Naive thymus-derived CD4-positive, alpha-beta T cell (primary cell): ENCODE measurements around the gene ITGBL1. TPM values are rescaled to one million over a fixed set of nuclear protein-coding genes. Genes with fewer than 3 reads are reported as not detected.

Source experiments
- ATAC-seq: fragments of 150-1000 bp; cut with Tn5 transposase; 2 replicates; pipeline ENCODE4 v1.10.0; 2021; ENCODE audit warnings: mild to moderate bottlenecking, moderate library complexity
- CTCF ChIA-PET: fragments of 350-600 bp; sonication (Branson Sonifier 250); formaldehyde crosslinking; loops from one replicate; lab custom pipeline; 2021; ENCODE audit warnings: antibody characterized with exemption; lab: Charles Lee
- POLR2A ChIA-PET: fragments of 350-600 bp; sonication (Branson Sonifier 250); formaldehyde crosslinking; loops from one replicate; lab custom pipeline; 2021; ENCODE audit warnings: antibody characterized with exemption, inconsistent platforms; lab: Charles Lee
- DNase-seq, 9 donors: peaks; one replicate each; pipeline versions ENCODE4 v3.0.0 to v3.0.0-alpha.2; 2020 to 2022; ENCODE audit warnings: mixed read lengths in 1 of 9
- H3K27ac ChIP-seq: one replicate; pipeline ENCODE4 v1.7.0; 2013; ENCODE audit warnings: mild to moderate bottlenecking, low read depth, low read length, moderate library complexity
- H3K27me3 ChIP-seq, 2 donors: one replicate each; pipeline ENCODE4 v1.7.0; 2013; ENCODE audit warnings: low read length in 2 of 2, mild to moderate bottlenecking in 2 of 2, moderate library complexity in 2 of 2; ENCODE audit not compliant: control insufficient read depth in 2 of 2, insufficient read depth in 2 of 2
- H3K36me3 ChIP-seq, 3 experiments: 1 replicate in 2 of 3; 2 replicates in 1 of 3; pipeline ENCODE4 v1.7.0; 2013; ENCODE audit warnings: low read length in 3 of 3, mild to moderate bottlenecking in 3 of 3, moderate library complexity in 1 of 3; ENCODE audit not compliant: insufficient read depth in 3 of 3, control insufficient read depth in 2 of 3
- H3K4me1 ChIP-seq, 2 donors: one replicate each; pipeline ENCODE4 v1.7.0; 2013; ENCODE audit warnings: low read length in 2 of 2, mild to moderate bottlenecking in 2 of 2, moderate library complexity in 1 of 2; ENCODE audit not compliant: control insufficient read depth in 2 of 2, insufficient read depth in 2 of 2
- H3K4me3 ChIP-seq: 2 replicates; pipeline ENCODE4 v1.7.0; 2013; ENCODE audit warnings: mild to moderate bottlenecking, low read length
- H3K9me3 ChIP-seq, 3 experiments: 1 replicate in 2 of 3; 2 replicates in 1 of 3; pipeline ENCODE4 v1.7.0; 2013; ENCODE audit warnings: low read length in 3 of 3; ENCODE audit not compliant: control insufficient read depth in 2 of 3
- H3K27ac Mint-ChIP-seq, 9 donors: one replicate each; pipeline ENCODE4 v1.8.0; 2020 to 2022; ENCODE audit warnings: mixed read lengths in 9 of 9, mild to moderate bottlenecking in 8 of 9, moderate library complexity in 5 of 9, inconsistent platforms in 2 of 9
- H3K27me3 Mint-ChIP-seq, 5 donors: one replicate each; pipeline ENCODE4 v1.8.0; 2021 to 2022; ENCODE audit warnings: mixed read lengths in 5 of 5, mild to moderate bottlenecking in 1 of 5
- H3K36me3 Mint-ChIP-seq, 5 donors: one replicate each; pipeline ENCODE4 v1.8.0; 2020 to 2022; ENCODE audit warnings: mixed read lengths in 5 of 5, mild to moderate bottlenecking in 3 of 5, inconsistent platforms in 1 of 5
- H3K4me1 Mint-ChIP-seq, 7 donors: one replicate each; pipeline ENCODE4 v1.8.0; 2020 to 2022; ENCODE audit warnings: mixed read lengths in 7 of 7, mild to moderate bottlenecking in 3 of 7, inconsistent platforms in 1 of 7
- H3K4me3 Mint-ChIP-seq, 10 donors: one replicate each; pipeline ENCODE4 v1.8.0; 2020 to 2022; ENCODE audit warnings: mild to moderate bottlenecking in 10 of 10, mixed read lengths in 10 of 10, moderate library complexity in 6 of 10, inconsistent platforms in 2 of 10
- H3K9me3 Mint-ChIP-seq, 11 donors: one replicate each; pipeline ENCODE4 v1.8.0; 2020 to 2022; ENCODE audit warnings: mixed read lengths in 11 of 11, mild to moderate bottlenecking in 4 of 11, inconsistent platforms in 1 of 11, moderate library complexity in 1 of 11
- intact Hi-C, 2 donors: fragments of 100-400 bp; cut with micrococcal nuclease; formaldehyde crosslinking; loops; one replicate each; pipeline ENCODE4 v1.15.1; 2023
- polyA plus RNA-seq, 2 donors: library from polyadenylated mRNA; unstranded; fragments of 300-500 nt; fragmentation: Illumina TruSeq; gene quantifications; one replicate each; pipeline ENCODE4 v1.2.3, GENCODE V29; 2021
- total RNA-seq, 6 experiments: library from RNA in 5 of 6; stranded (reverse) in 5 of 6; gene quantifications; 1 replicate in 5 of 6; 2 replicates in 1 of 6; pipeline ENCODE4 v1.2.3 and lab custom pipeline; 2021 to 2026

The ITGBL1 gene
- total and polyA plus RNA-seq, 7 experiments from 2014 or later: not detected

GRCh38 chr13:101502618-101503017 lies 50.1 kb downstream of the ITGBL1 start:
- H3K4me3 ChIP-seq: no peak overlapping the region
- Mint-ChIP-seq H3K27me3 (peaks cover 2 to 33% (median 25%) of the 10 kb centered on the region in 5 donors), H3K36me3 (no peaks in the 10 kb centered on the region), H3K9me3 (no peaks in the 10 kb centered on the region), H3K4me1 (no peaks in the 10 kb centered on the region), H3K27ac (no peak overlapping the region), H3K4me3 (no peak overlapping the region)
- no peak for DNase-seq
- H3K9me3 ChIP-seq: no peaks in the 10 kb centered on the region
- ChIA-PET POLR2A (no interaction called here), CTCF (no interaction called here)
- H3K36me3 ChIP-seq: no peaks in the 10 kb centered on the region
- peaks cover 0 to 7% of the 10 kb centered on the region in 2 donors for H3K27me3 ChIP-seq
- H3K4me1 ChIP-seq: no peaks in the 10 kb centered on the region
- no peak for ATAC-seq
- intact Hi-C loops: no loop called here
- H3K27ac ChIP-seq: no peak overlapping the region

- intact Hi-C loops: loop anchor here (10.0 kb wide), 3 partner anchors 114 to 414 kb away; no protein-coding TSS in a partner anchor
- Histone ChIP-seq H3K9me3 (no peaks in the 10 kb centered on the region), H3K27me3 (no peaks in the 10 kb centered on the region), H3K4me1 (no peaks in the 10 kb centered on the region), H3K4me3 (no peak overlapping the region), H3K36me3 (no peaks in the 10 kb centered on the region), H3K27ac (no peak overlapping the region)
- H3K36me3 Mint-ChIP-seq: no peaks in the 10 kb centered on the region
- no peak overlapping the region for H3K27ac Mint-ChIP-seq
- no peak for DNase-seq
- ChIA-PET CTCF (no interaction called here), POLR2A (no interaction called here)
- H3K27me3 Mint-ChIP-seq: peaks cover 8 to 23% (median 10%) of the 10 kb centered on the region in 5 donors
- no peak for ATAC-seq
- no peak overlapping the region for H3K4me3 Mint-ChIP-seq
- peaks cover 0 to 5% (median 0%) of the 10 kb centered on the region in 7 donors for H3K4me1 Mint-ChIP-seq
- H3K9me3 Mint-ChIP-seq: peaks cover 0 to 2% (median 0%) of the 10 kb centered on the region in 11 donors
Measured at GRCh38 chr13:101511161-101511560, 58.7 kb downstream of the ITGBL1 start.

- intact Hi-C loops: loop anchor here (10.0 kb wide), 3 partner anchors 113 to 413 kb away; no protein-coding TSS in a partner anchor
- POLR2A ChIA-PET: no interaction called here
Measured at GRCh38 chr13:101511766-101512165, 59.3 kb downstream of the ITGBL1 start.

GRCh38 chr13:101512650-101513049 lies 60.2 kb downstream of the ITGBL1 start:
- H3K27me3 Mint-ChIP-seq: peaks cover 0 to 19% (median 7%) of the 10 kb centered on the region in 5 donors
- intact Hi-C loops: loop anchor here (10.0 kb wide), 3 partner anchors 112 to 412 kb away; no protein-coding TSS in a partner anchor
- H3K4me3 Mint-ChIP-seq: no peak overlapping the region
- Histone ChIP-seq H3K27ac (no peak overlapping the region), H3K27me3 (no peaks in the 10 kb centered on the region), H3K9me3 (no peaks in the 10 kb centered on the region), H3K4me1 (no peaks in the 10 kb centered on the region), H3K36me3 (no peaks in the 10 kb centered on the region), H3K4me3 (no peak overlapping the region)
- H3K9me3 Mint-ChIP-seq: peaks cover 0 to 2% (median 0%) of the 10 kb centered on the region in 11 donors
- H3K36me3 Mint-ChIP-seq: no peaks in the 10 kb centered on the region
- POLR2A ChIA-PET: no interaction called here
- ATAC-seq (no peak), DNase-seq (no peak)
- peaks cover 0 to 5% (median 0%) of the 10 kb centered on the region in 7 donors for H3K4me1 Mint-ChIP-seq
- CTCF ChIA-PET: no interaction called here
- H3K27ac Mint-ChIP-seq: no peak overlapping the region

More at GRCh38 chr13:101511766-101512165, 59.3 kb downstream of the ITGBL1 start:
- Histone ChIP-seq H3K4me3 (no peak overlapping the region), H3K27me3 (no peaks in the 10 kb centered on the region), H3K27ac (no peak overlapping the region), H3K36me3 (no peaks in the 10 kb centered on the region), H3K4me1 (no peaks in the 10 kb centered on the region), H3K9me3 (no peaks in the 10 kb centered on the region)
- DNase-seq: no peak
- H3K9me3 Mint-ChIP-seq: peaks cover 0 to 2% (median 0%) of the 10 kb centered on the region in 11 donors
- H3K4me1 Mint-ChIP-seq: peaks cover 0 to 5% (median 0%) of the 10 kb centered on the region in 7 donors
- H3K27ac Mint-ChIP-seq: no peak overlapping the region
- H3K4me3 Mint-ChIP-seq: no peak overlapping the region
- peaks cover 2 to 20% (median 9%) of the 10 kb centered on the region in 5 donors for H3K27me3 Mint-ChIP-seq
- no peak for ATAC-seq
- no peaks in the 10 kb centered on the region for H3K36me3 Mint-ChIP-seq
- CTCF ChIA-PET: no interaction called here

DNA sequence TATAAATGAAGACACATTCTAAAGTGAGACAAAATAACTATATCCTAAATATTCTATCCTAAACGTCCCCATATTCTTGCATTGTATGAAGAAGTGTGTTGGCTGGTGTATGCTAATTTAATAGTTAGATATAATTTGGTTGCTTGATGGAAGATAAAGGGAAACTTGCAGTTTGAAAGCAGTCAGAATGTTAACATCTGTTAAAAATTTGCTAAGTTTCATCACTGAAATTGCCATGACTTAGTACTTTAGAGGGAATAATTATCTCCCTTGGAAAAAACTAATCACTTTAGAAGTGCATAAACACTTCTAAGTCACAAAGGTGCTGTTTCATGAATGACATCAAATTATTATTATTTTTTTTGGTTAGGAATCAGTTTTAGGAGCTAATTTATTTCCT lies 61.6 kb downstream of the ITGBL1 start:
- Histone ChIP-seq H3K4me3 (no peak overlapping the region), H3K27me3 (no peaks in the 10 kb centered on the region), H3K4me1 (no peaks in the 10 kb centered on the region), H3K9me3 (no peaks in the 10 kb centered on the region), H3K27ac (no peak overlapping the region), H3K36me3 (no peaks in the 10 kb centered on the region)
- POLR2A ChIA-PET: no interaction called here
- peaks cover 0 to 5% (median 0%) of the 10 kb centered on the region in 7 donors for H3K4me1 Mint-ChIP-seq
- DNase-seq (no peak), ATAC-seq (no peak)
- CTCF ChIA-PET: interaction anchor here (0.6 to 1.2 kb wide), 6 partner anchors 219 to 1042 kb away, joined by 3 to 9 read pairs (median 4); no protein-coding TSS in a partner anchor
- H3K36me3 Mint-ChIP-seq: no peaks in the 10 kb centered on the region
- intact Hi-C loops: loop anchor here (1.0 to 10.0 kb wide), 7 partner anchors 111 to 1042 kb away; no protein-coding TSS in a partner anchor
- peaks cover 0 to 2% (median 0%) of the 10 kb centered on the region in 11 donors for H3K9me3 Mint-ChIP-seq
- H3K27me3 Mint-ChIP-seq: peaks cover 0 to 19% (median 3%) of the 10 kb centered on the region in 5 donors
- H3K4me3 Mint-ChIP-seq: no peak overlapping the region
- H3K27ac Mint-ChIP-seq: no peak overlapping the region

DNA sequence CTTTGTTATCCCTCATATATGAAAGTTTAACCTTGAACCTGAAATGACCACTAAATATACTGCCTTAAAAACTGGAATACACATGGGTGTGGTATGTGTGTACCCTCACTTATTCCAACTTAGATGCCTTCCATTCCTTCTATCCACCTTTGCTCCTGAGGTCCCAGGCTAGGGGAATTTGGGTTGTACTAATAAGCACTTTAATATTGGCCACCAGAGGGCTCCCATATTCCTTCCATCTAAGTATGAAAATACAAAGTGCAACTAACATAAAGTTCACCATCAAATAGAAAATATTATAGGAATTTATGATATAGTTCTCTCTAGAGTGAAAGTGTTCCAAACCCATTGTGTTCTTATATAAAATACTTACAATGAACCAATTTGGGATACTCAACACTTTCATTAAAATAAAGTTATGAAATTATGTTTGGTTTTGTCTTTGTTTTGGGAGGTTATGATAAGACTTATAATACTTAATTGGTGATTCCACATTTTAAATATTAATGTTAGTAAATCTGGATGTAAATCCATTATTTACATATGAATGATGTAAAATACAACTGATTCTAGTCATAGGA lies 62.3 kb downstream of the ITGBL1 start:
- H3K4me3 Mint-ChIP-seq: no peak overlapping the region
- ATAC-seq (no peak), DNase-seq (peak in 6 of 9 donors; percentile 2 to 32 (median 14))

More for the DNA sequence above, 62.3 kb downstream of the ITGBL1 start:
- H3K27ac Mint-ChIP-seq: no peak overlapping the region
- Histone ChIP-seq H3K27ac (no peak overlapping the region), H3K36me3 (no peaks in the 10 kb centered on the region), H3K9me3 (no peaks in the 10 kb centered on the region), H3K27me3 (no peaks in the 10 kb centered on the region), H3K4me3 (no peak overlapping the region), H3K4me1 (no peaks in the 10 kb centered on the region)
- H3K9me3 Mint-ChIP-seq: peaks cover 0 to 2% (median 0%) of the 10 kb centered on the region in 11 donors
- POLR2A ChIA-PET: no interaction called here
- CTCF ChIA-PET: interaction anchor here (0.6 to 1.2 kb wide), 6 partner anchors 220 to 1041 kb away, joined by 3 to 5 read pairs (median 4); no protein-coding TSS in a partner anchor
- H3K4me1 Mint-ChIP-seq: peaks cover 0 to 5% (median 0%) of the 10 kb centered on the region in 7 donors
- H3K36me3 Mint-ChIP-seq: no peaks in the 10 kb centered on the region
- intact Hi-C loops: loop anchor here (1.0 to 10.0 kb wide), 7 partner anchors 110 to 1042 kb away; no protein-coding TSS in a partner anchor
- H3K27me3 Mint-ChIP-seq: peaks cover 0 to 19% (median 3%) of the 10 kb centered on the region in 5 donors
